OCI-LY7 (cell line): ENCODE results near the gene PPAN.

Source experiments
- CTCF ChIP-seq: fragments of 200-600 bp; sonication (generic); conservative IDR thresholded peaks from 2 replicates; pipeline ENCODE4 v1.5.1; 2014; ENCODE audit warnings: mild to moderate bottlenecking, antibody characterized with exemption, low read length, moderate library complexity, mixed read lengths
- EZH2phosphoT487 ChIP-seq: fragments of 200-600 bp; sonication (generic); IDR thresholded peaks from 2 replicates; pipeline ENCODE4 v1.6.1; 2018; ENCODE audit warnings: low read depth, borderline replicate concordance, mild to moderate bottlenecking, mixed run types, antibody characterized with exemption, low read length, moderate library complexity, mixed read lengths

- TF ChIP-seq EZH2phosphoT487 = no peak
- no peak for TF ChIP-seq CTCF
These were observed 33.8 kb downstream of the PPAN start for GRCh38 chr19:10139952-10140351.
